Right forelimb (tissue), 1 donor: Measurements from ENCODE around the gene HRH2.
"Not testable (repeated sequence)": the region's sequence is repeated elsewhere in the genome, so short reads cannot be mapped to it uniquely, and the experiment has no call there.

Experiments
- DNase-seq: peaks from one replicate; pipeline ENCODE4 v3.0.0-alpha.2; 2018

HRH2 gene

GRCh38 chr5:175657593-175658271 is at the start of gene HRH2:
TSS of gene HRH2 (plus strand) at chr5:175658071. CDS start at chr5:175683234, 25,163 bp downstream.
- no peak for DNase-seq

GRCh38 chr5:175609526-175609925 is 48.3 kb upstream of the HRH2 start:
- DNase-seq, result no peak

- no peak for DNase-seq
Observed at GRCh38 chr5:175610381-175610780, 47.5 kb upstream of the HRH2 start.

GRCh38 chr5:175610898-175611297 is 47.0 kb upstream of the HRH2 start:
- no peak for DNase-seq

- DNase-seq, result no peak
Observed at GRCh38 chr5:175614223-175614815, 43.6 kb upstream of the HRH2 start.

GRCh38 chr5:175614861-175615260 is 43.0 kb upstream of the HRH2 start:
- DNase-seq, result no peak

- no peak for DNase-seq
Observed at GRCh38 chr5:175616083-175616482, 41.8 kb upstream of the HRH2 start.

GRCh38 chr5:175616527-175616926 is 41.3 kb upstream of the HRH2 start:
- DNase-seq, result not testable (repeated sequence)

GRCh38 chr5:175617447-175617846 is 40.4 kb upstream of the HRH2 start:
- no peak for DNase-seq

GRCh38 chr5:175620527-175620926 is 37.3 kb upstream of the HRH2 start:
- DNase-seq, result no peak

- no peak for DNase-seq
Observed at GRCh38 chr5:175621971-175622370, 35.9 kb upstream of the HRH2 start.

GRCh38 chr5:175623088-175623487 is 34.8 kb upstream of the HRH2 start:
- DNase-seq, result no peak

- DNase-seq, result no peak
Observed at GRCh38 chr5:175624316-175624715, 33.6 kb upstream of the HRH2 start.

- no peak for DNase-seq
Observed at GRCh38 chr5:175627005-175627404, 30.9 kb upstream of the HRH2 start.

GRCh38 chr5:175627739-175628138 is 30.1 kb upstream of the HRH2 start:
- DNase-seq, result no peak

GRCh38 chr5:175628668-175629067 is 29.2 kb upstream of the HRH2 start:
- no peak for DNase-seq

- DNase-seq, result no peak
Observed at GRCh38 chr5:175629261-175629660, 28.6 kb upstream of the HRH2 start.

- no peak for DNase-seq
Observed at GRCh38 chr5:175629793-175630192, 28.1 kb upstream of the HRH2 start.

GRCh38 chr5:175635854-175636584 is 21.9 kb upstream of the HRH2 start:
- no peak for DNase-seq

GRCh38 chr5:175638305-175638704 is 19.6 kb upstream of the HRH2 start:
- DNase-seq, result no peak

- DNase-seq, result no peak
Observed at GRCh38 chr5:175640106-175640775, 17.6 kb upstream of the HRH2 start.

- no peak for DNase-seq
Observed at GRCh38 chr5:175642998-175643397, 14.9 kb upstream of the HRH2 start.

GRCh38 chr5:175646251-175646650 is 11.6 kb upstream of the HRH2 start:
- DNase-seq, result no peak

- DNase-seq, result no peak
Observed at GRCh38 chr5:175649967-175650366, 7.9 kb upstream of the HRH2 start.
